ENCODE results near the gene MYO1B.

- TF ChIP-seq CTCF (IDR thresholded peaks at IDR 0.05; ENCODE audit: insufficient read depth, low read length, poor library complexity, severe bottlenecking) = no peak
- TF ChIP-seq EZH2phosphoT487 (conservative IDR thresholded peaks at IDR 0.05; ENCODE audit: low read length) = no peak
Measured at GRCh38 chr2:191287820-191288219, 42.6 kb downstream of the MYO1B start.

All from SU-DHL-6 (cell line).